ENCODE data around the gene KCNJ1. TPM values are rescaled to one million over a fixed set of nuclear protein-coding genes. Genes with fewer than 3 reads are reported as not detected.

Gene KCNJ1
- total RNA-seq, 2 donors from 2014 or later = not detected

GRCh38 chr11:128890543-128891368 is 23.7 kb upstream of the KCNJ1 start, which contains the start of gene KCNJ5:
TSS of gene KCNJ5 (plus strand) at chr11:128891356. CDS start at chr11:128911274, 19,918 bp downstream.
- Histone ChIP-seq H3K36me3 (no peaks in the 10 kb centered on the region), H3K4me3 (peak within 1 kb of the TSS; percentile 57 to 63), H3K27ac (peak within 1 kb of the TSS; percentile 74 to 89), H3K9me3 (no peaks in the 10 kb centered on the region), H3K4me1 (peaks cover 0 to 56% of the 10 kb centered on the region in 2 donors), H3K27me3 (no peaks in the 10 kb centered on the region)
- DNase-seq (ENCODE audit: low spot score) = no peak
- no peak for TF ChIP-seq CTCF (IDR thresholded peaks at IDR 0.05)

GRCh38 chr11:128890216-128890542 is 23.1 kb upstream of the KCNJ1 start:
- H3K4me3 ChIP-seq = peak overlapping the region; percentile 57 to 63
- peaks cover 0 to 50% of the 10 kb centered on the region in 2 donors for H3K4me1 ChIP-seq
- H3K9me3 ChIP-seq = no peaks in the 10 kb centered on the region
- peak overlapping the region; percentile 74 to 89 for H3K27ac ChIP-seq
- no peak for TF ChIP-seq CTCF (IDR thresholded peaks at IDR 0.05)
- H3K36me3 ChIP-seq = no peaks in the 10 kb centered on the region
- DNase-seq (ENCODE audit: low spot score) = no peak
- H3K27me3 ChIP-seq = no peaks in the 10 kb centered on the region

GRCh38 chr11:128889657-128890213 is 22.6 kb upstream of the KCNJ1 start:
- DNase-seq (ENCODE audit: low spot score) = no peak
- H3K27me3 ChIP-seq = no peaks in the 10 kb centered on the region
- H3K4me1 ChIP-seq = peaks cover 0 to 46% of the 10 kb centered on the region in 2 donors
- H3K9me3 ChIP-seq = no peaks in the 10 kb centered on the region
- H3K27ac ChIP-seq = no peak overlapping the region
- H3K4me3 ChIP-seq = no peak overlapping the region
- TF ChIP-seq CTCF (IDR thresholded peaks at IDR 0.05) = no peak
- no peaks in the 10 kb centered on the region for H3K36me3 ChIP-seq

GRCh38 chr11:128888034-128888985 is 21.2 kb upstream of the KCNJ1 start:
- Histone ChIP-seq H3K9me3 (no peaks in the 10 kb centered on the region), H3K36me3 (no peaks in the 10 kb centered on the region), H3K4me3 (no peak overlapping the region), H3K4me1 (peaks cover 0 to 31% of the 10 kb centered on the region in 2 donors), H3K27ac (no peak overlapping the region), H3K27me3 (no peaks in the 10 kb centered on the region)
- DNase-seq (ENCODE audit: low spot score) = no peak
- no peak for TF ChIP-seq CTCF (IDR thresholded peaks at IDR 0.05)

GRCh38 chr11:128886406-128887124 is 19.5 kb upstream of the KCNJ1 start:
- TF ChIP-seq CTCF (IDR thresholded peaks at IDR 0.05) = no peak
- H3K4me1 ChIP-seq = peaks cover 0 to 14% of the 10 kb centered on the region in 2 donors
- no peak for DNase-seq (ENCODE audit: low spot score)
- no peak overlapping the region for H3K27ac ChIP-seq
- no peaks in the 10 kb centered on the region for H3K9me3 ChIP-seq
- H3K27me3 ChIP-seq = no peaks in the 10 kb centered on the region
- no peak overlapping the region for H3K4me3 ChIP-seq
- H3K36me3 ChIP-seq = no peaks in the 10 kb centered on the region
